Endothelial cell of umbilical vein (primary cell): ENCODE data around the gene SORT1.

Experiments used
- EZH2 ChIP-seq: IDR thresholded peaks from 2 replicates; pipeline ENCODE4 v1.6.1; 2012; ENCODE audit warnings: borderline replicate concordance, low read depth, mild to moderate bottlenecking, moderate library complexity, low read length, inconsistent platforms; ENCODE audit not compliant: severe bottlenecking
- TF ChIP-seq, protein P1 (sequence below), 2 donors: IDR thresholded peaks; 1 replicate in 1 of 2; 2 replicates in 1 of 2; pipeline ENCODE4 v1.5.1; 2011; ENCODE audit warnings: low read length in 2 of 2, mild to moderate bottlenecking in 2 of 2, moderate library complexity in 2 of 2, control low read depth in 1 of 2, inconsistent platforms in 1 of 2, low read depth in 1 of 2; ENCODE audit not compliant: insufficient read depth in 1 of 2; ENCODE audit errors: extremely low read depth in 1 of 2
- TF ChIP-seq, protein P2 (sequence below): IDR thresholded peaks from 2 replicates; pipeline ENCODE4 v1.6.1; 2011; ENCODE audit not compliant: insufficient read depth, insufficient read length

DNA sequence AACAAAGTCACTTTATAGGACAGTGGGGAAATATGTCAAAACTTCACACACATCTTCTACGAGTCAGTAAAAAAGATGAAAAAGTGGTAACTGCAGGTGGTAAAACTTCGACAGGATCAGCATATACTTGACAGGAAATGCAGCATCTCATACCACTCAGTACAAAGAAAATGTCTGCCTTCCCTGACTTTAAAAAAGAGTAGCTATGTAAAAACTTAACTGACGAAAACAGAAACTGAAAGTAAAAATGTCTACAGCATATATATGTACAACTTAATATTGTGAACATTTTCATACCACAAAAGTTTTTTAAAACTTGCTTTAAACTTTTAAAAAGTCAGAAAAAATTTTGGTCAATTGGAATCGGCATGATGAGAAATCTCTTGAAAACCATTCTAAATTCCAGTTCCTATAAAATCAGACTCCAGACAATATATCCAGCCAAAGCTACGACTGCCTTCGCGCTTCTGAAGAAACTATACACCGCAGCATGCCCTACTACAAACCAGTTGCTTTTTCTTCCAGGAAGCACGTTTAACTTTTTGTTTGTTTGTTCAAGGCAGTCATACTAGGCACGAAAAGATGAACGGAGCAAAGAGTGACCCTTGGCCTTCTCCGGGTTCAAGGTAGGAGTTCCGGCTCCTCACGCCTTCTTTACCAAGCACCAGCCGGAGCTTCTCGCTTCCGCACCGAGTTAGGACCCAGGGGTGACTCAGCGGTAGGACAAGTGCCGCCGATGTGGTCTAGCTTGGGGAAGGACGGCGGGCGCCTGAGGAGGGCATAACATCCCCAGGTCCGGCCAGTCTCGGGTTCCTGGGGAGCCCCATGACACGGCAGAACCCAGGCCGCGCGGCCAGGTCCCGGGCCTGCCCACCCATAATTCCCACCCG is 27.9 kb upstream of the SORT1 start:
- TF ChIP-seq, protein P1, sequence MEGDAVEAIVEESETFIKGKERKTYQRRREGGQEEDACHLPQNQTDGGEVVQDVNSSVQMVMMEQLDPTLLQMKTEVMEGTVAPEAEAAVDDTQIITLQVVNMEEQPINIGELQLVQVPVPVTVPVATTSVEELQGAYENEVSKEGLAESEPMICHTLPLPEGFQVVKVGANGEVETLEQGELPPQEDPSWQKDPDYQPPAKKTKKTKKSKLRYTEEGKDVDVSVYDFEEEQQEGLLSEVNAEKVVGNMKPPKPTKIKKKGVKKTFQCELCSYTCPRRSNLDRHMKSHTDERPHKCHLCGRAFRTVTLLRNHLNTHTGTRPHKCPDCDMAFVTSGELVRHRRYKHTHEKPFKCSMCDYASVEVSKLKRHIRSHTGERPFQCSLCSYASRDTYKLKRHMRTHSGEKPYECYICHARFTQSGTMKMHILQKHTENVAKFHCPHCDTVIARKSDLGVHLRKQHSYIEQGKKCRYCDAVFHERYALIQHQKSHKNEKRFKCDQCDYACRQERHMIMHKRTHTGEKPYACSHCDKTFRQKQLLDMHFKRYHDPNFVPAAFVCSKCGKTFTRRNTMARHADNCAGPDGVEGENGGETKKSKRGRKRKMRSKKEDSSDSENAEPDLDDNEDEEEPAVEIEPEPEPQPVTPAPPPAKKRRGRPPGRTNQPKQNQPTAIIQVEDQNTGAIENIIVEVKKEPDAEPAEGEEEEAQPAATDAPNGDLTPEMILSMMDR (IDR thresholded peaks at IDR 0.05; ENCODE audit: extremely low read depth in 1 of 2, insufficient read depth in 1 of 2, low read depth in 1 of 2, low read length in 2 of 2), result no peak
- TF ChIP-seq, protein P2, sequence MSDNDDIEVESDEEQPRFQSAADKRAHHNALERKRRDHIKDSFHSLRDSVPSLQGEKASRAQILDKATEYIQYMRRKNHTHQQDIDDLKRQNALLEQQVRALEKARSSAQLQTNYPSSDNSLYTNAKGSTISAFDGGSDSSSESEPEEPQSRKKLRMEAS, result no peak
- TF ChIP-seq EZH2, result no peak
